ENCODE results near the gene RPS6KA3. TPM values are rescaled to one million over a fixed set of nuclear protein-coding genes. Genes with fewer than 3 reads are reported as not detected.

Gene RPS6KA3
- total RNA-seq, 2 donors from 2014 or later: 41.5 to 54.3 TPM

DNA sequence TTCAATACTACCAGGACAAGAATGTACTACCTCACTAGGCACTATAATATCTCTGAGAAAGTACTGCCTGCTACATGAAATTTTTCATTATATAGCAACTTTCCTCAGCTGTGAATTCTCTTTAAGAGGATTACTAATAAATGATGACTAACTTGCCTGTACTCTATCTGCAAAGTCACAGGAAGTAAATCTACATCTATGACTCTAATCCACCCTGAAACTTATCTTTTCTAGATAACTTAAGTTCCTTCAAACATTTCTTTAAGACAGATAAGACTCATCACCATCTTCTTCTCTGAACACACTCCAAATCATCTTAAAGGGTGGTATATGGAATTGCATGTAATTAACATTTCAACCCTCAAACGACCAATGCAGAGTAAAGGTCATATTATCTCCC lies 28.8 kb downstream of the RPS6KA3 start:
- ATAC-seq (no peak), DNase-seq (ENCODE audit: low spot score in 2 of 2) (no peak)
- Mint-ChIP-seq H3K27ac (no peak overlapping the region), H3K9me3 (no peaks in the 10 kb centered on the region), H3K36me3 (peaks cover 5 to 30% of the 10 kb centered on the region in 2 donors)

DNA sequence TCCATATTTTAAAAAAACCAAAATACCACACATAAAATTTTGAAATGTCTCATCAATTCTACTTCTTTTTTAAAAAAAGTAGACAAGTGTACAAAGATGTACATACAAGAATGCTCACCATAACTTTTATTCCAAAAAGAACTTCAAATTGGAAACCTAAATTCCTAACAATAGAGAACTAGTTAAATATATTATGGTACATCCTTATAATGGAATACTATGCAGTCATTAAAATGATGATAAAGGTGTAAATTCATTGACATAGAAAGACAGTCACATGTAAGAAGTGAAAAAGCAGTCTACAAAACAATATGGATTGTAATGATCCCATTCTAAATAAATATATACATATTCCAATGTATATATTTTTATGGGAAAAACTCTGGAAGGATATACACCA lies 31.0 kb downstream of the RPS6KA3 start:
- Mint-ChIP-seq H3K36me3 (peaks cover 0 to 28% of the 10 kb centered on the region in 2 donors), H3K9me3 (no peaks in the 10 kb centered on the region), H3K27ac (no peak overlapping the region)
- ATAC-seq (no peak), DNase-seq (ENCODE audit: low spot score in 2 of 2) (no peak)

DNA sequence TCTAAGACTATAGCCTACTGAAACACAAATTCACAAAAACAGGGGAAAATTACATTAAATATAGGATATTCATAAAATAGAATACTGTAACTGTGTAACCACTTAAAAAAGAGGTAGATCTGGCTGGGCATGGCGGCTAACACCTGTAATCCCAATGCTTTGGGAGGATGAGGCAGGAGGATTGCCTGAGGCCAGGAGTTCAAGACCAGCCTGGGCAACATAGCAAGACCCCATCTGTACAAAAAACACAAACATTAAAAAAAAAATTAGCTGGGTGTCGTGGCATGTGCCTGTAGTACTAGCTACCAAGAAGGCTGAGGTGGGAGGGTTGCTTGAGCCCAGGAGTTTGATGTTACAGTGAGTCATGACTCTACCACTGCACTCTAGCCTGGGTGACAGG lies 33.4 kb downstream of the RPS6KA3 start:
- H3K9me3 Mint-ChIP-seq: no peaks in the 10 kb centered on the region
- H3K36me3 Mint-ChIP-seq: peaks cover 10 to 37% of the 10 kb centered on the region in 2 donors
- DNase-seq (ENCODE audit: low spot score in 2 of 2) (no peak), ATAC-seq (no peak)
- H3K27ac Mint-ChIP-seq: no peak overlapping the region

DNA sequence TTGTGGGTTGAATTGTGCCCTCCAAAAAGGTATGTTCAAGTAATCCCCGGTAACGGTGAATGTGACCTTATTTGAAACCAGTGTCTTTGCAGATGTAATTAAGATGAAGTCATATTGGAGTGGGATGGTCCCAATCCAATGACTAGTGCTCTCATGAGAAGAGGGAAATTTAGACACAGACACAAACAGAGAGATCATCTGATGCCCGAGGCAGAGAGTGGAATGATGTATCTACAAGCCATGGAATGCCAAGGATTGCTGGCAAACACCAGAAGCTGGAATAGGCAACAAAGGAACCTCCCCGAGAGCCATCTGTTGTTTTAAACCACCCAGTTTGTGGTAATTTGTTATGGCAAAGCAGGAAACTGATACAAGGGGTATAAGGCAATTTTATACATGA lies 35.1 kb downstream of the RPS6KA3 start:
- Mint-ChIP-seq H3K9me3 (no peaks in the 10 kb centered on the region), H3K36me3 (peaks cover 10 to 37% of the 10 kb centered on the region in 2 donors), H3K27ac (no peak overlapping the region)
- DNase-seq (ENCODE audit: low spot score in 2 of 2): no peak
- ATAC-seq: no peak

DNA sequence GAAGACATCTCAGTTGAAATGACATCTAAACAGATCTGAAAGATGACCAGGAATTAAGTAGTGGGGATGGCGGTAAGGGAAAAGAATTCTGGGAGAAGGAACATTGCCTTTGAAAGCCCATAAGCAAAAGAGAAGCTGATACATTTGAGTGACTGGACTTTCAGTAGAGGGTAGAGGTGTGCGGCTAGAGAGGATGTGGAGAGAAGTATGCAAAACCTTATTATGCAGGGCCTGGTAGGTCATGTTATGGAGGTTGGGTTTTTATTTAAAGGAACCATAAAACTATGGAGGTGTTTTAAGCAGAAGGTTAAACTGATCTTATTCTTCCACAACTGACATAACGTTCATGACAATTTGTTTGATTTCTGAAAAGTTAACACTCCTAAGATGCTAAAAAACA lies 36.3 kb downstream of the RPS6KA3 start:
- peaks cover 10 to 29% of the 10 kb centered on the region in 2 donors for H3K36me3 Mint-ChIP-seq
- no peaks in the 10 kb centered on the region for H3K9me3 Mint-ChIP-seq
- DNase-seq (ENCODE audit: low spot score in 2 of 2) (no peak), ATAC-seq (no peak)
- H3K27ac Mint-ChIP-seq: peak overlapping the region in 1 of 2 donors; percentile 72

DNA sequence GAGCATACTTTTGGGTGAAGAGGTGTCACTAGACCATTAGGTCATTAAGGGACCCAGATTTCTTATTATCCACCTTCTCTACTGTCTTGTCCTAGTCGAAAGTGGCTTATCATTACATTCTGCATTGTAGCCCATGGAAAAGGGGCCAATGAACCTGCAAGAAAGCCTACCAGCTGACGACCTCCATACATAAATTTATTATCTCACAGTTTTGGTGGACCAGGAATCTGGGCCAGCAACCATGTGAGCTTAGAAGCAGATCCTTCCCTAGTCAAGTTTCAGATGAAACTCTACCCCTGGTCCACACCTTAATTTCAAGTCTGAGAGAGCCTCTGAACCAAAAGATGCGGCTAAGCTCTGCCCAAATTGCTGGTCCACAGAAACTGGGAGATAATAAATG lies 37.6 kb downstream of the RPS6KA3 start:
- Mint-ChIP-seq H3K27ac (no peak overlapping the region), H3K9me3 (no peaks in the 10 kb centered on the region), H3K36me3 (peaks cover 10 to 26% of the 10 kb centered on the region in 2 donors)
- DNase-seq (ENCODE audit: low spot score in 2 of 2) (no peak), ATAC-seq (no peak)

DNA sequence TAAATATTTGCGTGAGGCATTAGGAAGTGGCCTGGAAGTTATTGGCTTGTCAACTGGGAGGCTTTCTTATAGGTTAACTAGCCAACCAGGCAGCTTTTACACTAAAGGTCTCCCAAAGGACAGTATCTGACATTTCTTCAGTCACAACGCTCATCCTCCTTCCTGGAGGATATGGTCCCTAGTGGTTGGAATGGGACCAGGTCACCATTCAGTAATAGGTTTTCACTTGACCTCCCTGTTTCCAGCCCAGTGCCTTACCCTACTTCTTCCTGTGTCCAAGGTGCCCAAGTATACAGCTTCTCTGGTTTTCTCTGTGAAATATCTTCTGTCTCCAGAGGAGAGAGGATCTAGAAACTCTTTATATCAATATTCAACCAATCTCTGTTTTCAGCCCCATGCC lies 38.5 kb downstream of the RPS6KA3 start:
- DNase-seq (ENCODE audit: low spot score in 2 of 2) (no peak), ATAC-seq (no peak)
- Mint-ChIP-seq H3K36me3 (peaks cover 10 to 22% of the 10 kb centered on the region in 2 donors), H3K27ac (no peak overlapping the region), H3K9me3 (no peaks in the 10 kb centered on the region)

DNA sequence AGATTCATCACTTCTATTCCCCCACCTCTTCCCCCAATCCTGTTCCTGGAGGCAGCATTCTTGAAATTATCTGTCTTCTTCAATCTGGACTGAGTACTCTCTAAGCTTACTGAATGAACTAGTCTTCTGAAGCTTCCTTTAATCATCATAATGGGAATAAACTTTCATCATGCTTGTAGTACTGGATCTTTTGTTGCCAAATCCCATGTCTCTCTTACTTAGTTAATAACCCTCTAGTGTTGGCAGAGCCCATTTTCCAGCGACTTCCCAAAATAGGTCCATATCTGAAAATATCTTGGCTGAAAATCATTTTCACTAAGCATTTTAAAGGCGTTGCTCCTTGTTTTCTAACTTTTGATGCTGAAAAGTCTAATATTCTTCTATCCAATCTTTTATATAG lies 39.6 kb downstream of the RPS6KA3 start:
- no peak for ATAC-seq
- Mint-ChIP-seq H3K36me3 (peaks cover 10 to 21% of the 10 kb centered on the region in 2 donors), H3K27ac (no peak overlapping the region), H3K9me3 (no peaks in the 10 kb centered on the region)
- no peak for DNase-seq (ENCODE audit: low spot score in 2 of 2)

DNA sequence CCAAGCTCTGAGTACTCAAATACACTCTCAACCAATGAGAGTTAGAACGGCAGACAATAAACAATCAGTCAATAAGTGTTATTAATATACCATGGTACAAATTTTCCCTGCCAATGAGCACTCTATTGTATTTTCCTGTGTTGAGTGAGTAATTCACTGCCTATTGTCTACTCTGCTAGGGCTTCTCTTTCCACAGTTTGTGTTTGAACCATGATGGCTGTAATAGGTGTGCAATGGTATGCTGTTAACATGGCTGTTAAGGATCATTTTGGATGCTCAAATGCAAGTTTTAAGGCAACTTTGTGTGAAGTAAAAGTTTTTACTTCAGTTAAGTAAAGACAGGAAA lies 41.2 kb downstream of the RPS6KA3 start:
- H3K36me3 Mint-ChIP-seq: peaks cover 9 to 13% of the 10 kb centered on the region in 2 donors
- H3K27ac Mint-ChIP-seq: peak overlapping the region in 1 of 2 donors; percentile 87
- DNase-seq (ENCODE audit: low spot score in 2 of 2) (no peak), ATAC-seq (no peak)
- H3K9me3 Mint-ChIP-seq: no peaks in the 10 kb centered on the region

DNA sequence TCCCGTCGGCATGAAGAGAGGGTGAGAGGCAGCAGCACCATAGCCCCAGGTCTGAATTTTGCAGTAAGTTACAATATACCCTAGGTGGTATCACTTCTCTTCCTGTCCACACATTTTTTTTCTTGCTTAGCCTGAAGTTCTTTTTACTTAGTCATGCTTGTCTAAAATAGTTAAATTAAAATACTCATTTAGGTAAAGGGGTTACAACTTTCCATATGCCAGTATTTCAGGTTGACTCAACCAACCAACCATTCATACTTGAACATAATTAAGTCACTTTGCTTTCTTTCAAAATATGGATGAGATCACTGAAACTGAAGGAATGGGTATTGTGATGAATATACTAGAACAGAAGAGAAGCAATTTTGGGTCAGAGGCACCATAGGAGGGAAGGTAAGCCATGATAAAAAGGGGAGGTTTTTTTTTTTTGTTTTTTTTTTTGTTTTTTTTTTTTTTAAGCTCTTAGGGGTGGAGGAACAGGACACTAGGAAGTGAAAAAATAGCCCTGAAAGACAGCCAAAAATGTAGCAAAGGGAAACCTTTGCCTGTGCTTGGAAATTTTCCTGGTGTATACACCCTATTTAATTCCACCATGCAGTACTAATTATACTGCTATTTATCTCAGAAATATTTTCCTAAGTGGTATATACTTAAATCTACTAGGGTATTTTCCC lies 41.8 kb downstream of the RPS6KA3 start:
- ATAC-seq: peak; percentile 97 to 99
- H3K9me3 Mint-ChIP-seq: no peaks in the 10 kb centered on the region
- peaks cover 4 to 8% of the 10 kb centered on the region in 2 donors for H3K36me3 Mint-ChIP-seq
- DNase-seq (ENCODE audit: low spot score in 2 of 2): no peak
- H3K27ac Mint-ChIP-seq: peak overlapping the region; percentile 8 to 87

DNA sequence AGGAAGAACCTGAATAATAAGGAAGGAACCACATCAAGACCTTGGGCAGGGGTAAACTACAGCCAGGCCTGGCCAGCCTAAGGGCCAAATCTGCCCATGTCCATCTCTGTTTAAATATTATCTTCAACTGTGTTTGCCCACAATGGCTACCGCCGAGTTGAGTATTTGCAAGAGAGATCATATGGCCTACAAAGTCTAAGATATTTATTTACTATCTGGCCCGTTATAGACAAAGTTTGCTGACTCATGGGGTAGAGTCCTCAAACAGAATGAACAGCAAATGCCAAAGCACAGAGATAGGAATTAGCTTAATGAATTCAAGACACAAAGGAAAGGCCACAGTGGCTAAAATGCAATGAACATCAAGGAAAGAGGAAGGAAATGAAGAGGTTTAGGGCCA lies 44.8 kb downstream of the RPS6KA3 start:
- no peak for ATAC-seq
- H3K9me3 Mint-ChIP-seq: no peaks in the 10 kb centered on the region
- DNase-seq (ENCODE audit: low spot score in 2 of 2): no peak
- no peak overlapping the region for H3K27ac Mint-ChIP-seq
- H3K36me3 Mint-ChIP-seq: no peaks in the 10 kb centered on the region

DNA sequence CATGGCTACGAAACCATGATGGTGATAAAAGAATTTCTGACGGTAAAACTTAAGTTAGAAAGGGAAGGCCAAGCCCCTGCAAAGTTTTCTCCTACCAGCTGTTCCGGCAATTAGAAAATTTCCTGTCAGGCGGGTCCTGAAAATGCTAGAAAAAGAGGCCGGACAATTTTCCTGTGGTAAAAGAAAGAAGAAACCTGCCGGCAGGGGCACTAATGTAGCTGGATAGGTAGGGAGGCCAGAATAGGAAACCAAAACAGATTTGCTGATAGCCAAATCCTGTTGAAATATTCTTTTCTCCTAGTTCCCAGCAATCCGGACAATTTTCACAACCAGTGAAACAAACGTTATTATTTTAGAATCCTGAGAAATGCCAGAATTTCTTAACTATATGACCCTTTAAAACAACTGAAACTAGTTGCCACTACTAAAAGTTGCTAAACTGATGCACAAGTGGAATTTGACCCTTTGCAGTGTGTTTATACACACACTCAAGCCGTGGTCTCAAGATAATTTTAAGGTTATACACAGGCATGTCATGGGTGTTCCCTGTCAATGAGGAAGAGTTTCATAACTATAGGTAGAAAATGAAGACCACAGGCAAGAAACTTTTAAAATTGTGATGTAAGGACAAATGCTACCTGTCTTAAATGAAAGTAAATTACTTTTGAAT lies 47.7 kb downstream of the RPS6KA3 start:
- Mint-ChIP-seq H3K27ac (no peak overlapping the region), H3K36me3 (peaks cover 0 to 5% of the 10 kb centered on the region in 2 donors), H3K9me3 (no peaks in the 10 kb centered on the region)
- DNase-seq (ENCODE audit: low spot score in 2 of 2): no peak
- ATAC-seq: no peak

DNA sequence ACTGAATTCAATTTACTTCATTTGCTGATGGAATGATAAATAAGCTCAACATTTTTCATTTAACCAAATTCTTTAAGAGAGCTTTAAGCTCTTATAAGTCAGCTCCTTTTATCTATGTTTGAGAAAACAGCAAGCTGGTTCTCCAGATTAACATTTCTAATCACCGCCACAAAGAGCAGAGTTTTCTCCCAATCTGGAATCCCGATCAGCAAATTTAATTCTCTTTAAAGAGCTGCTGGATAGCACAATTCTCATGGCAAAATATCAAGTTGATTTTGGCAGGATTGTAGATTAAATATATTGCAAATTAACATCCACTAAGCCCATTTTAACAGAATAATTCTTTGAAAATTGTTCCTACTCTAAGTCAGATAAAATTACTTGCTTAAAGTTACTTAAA lies 48.8 kb downstream of the RPS6KA3 start:
- Mint-ChIP-seq H3K9me3 (no peaks in the 10 kb centered on the region), H3K36me3 (peaks cover 0 to 6% of the 10 kb centered on the region in 2 donors), H3K27ac (no peak overlapping the region)
- ATAC-seq: no peak
- no peak for DNase-seq (ENCODE audit: low spot score in 2 of 2)

DNA sequence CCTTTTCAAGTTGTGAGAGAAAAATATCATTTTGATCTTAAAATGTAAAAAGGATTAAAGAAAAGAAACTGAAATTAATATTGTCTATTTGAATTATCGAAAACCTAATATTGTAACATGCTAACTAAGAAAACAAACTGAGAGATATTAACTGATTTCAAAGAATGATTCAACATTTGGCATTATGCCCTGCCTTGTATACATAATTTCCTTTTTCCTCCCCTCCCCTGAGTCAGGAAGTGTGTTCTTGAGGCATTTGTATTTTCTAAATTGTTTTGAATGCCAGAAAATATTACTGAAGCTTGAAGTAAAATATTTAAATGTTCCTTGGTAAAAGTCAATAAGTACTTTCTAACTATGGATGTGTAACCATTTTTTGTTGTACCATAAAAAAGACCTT lies 49.4 kb downstream of the RPS6KA3 start:
- Mint-ChIP-seq H3K27ac (no peak overlapping the region), H3K9me3 (no peaks in the 10 kb centered on the region), H3K36me3 (peaks cover 0 to 6% of the 10 kb centered on the region in 2 donors)
- no peak for ATAC-seq
- no peak for DNase-seq (ENCODE audit: low spot score in 2 of 2)

DNA sequence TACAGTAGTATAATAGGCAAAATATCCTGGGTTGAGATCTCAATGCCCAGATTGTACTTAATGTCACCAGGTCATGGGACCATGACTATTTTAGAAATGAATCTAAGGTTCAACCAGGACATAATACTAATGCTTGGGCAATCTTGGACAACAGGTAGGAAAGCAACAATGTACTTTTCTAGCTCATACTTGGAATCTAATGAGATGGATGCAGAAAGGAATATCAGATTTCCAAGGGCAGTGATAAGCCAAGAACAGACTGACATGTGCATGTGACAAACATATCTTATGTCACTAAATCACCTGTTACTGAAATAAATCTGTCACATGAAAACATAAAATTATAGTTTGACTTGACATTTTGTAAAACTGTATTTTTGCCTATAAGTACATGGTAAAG lies 51.1 kb downstream of the RPS6KA3 start:
- no peak for ATAC-seq
- Mint-ChIP-seq H3K9me3 (no peaks in the 10 kb centered on the region), H3K27ac (no peak overlapping the region), H3K36me3 (peaks cover 0 to 6% of the 10 kb centered on the region in 2 donors)
- DNase-seq (ENCODE audit: low spot score in 2 of 2): no peak

DNA sequence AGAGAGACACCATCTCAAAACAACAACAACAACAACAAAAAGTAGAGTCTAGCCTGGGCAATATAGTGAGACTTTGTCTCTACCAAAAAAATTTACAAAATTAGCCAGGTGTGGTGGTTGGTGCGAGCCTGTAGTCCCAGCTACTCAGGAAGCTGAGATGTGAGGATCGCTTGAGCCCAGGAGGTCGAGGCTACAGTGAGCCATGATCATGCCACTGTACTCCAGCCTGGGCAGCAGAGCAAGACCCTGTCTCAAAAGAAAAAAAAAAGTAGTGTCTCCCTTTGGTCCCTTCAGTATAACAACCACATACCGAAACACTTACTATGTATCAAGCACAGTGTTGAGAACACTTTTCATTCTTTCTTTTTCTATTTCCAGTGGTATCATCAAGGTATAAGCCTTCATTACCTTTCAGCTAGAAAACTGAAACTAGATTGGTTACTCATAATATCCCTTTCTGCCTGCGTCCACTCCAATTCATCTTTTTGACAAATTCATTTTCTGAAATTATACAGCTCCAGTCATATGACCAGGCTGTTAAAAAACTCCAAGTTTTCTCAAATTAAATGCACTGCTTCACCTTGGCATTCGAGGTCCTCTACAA lies 54.1 kb downstream of the RPS6KA3 start:
- DNase-seq (ENCODE audit: low spot score in 2 of 2) (no peak), ATAC-seq (peak; percentile 96 to 98)
- Mint-ChIP-seq H3K9me3 (no peaks in the 10 kb centered on the region), H3K27ac (no peak overlapping the region), H3K36me3 (peaks cover 0 to 13% of the 10 kb centered on the region in 2 donors)

DNA sequence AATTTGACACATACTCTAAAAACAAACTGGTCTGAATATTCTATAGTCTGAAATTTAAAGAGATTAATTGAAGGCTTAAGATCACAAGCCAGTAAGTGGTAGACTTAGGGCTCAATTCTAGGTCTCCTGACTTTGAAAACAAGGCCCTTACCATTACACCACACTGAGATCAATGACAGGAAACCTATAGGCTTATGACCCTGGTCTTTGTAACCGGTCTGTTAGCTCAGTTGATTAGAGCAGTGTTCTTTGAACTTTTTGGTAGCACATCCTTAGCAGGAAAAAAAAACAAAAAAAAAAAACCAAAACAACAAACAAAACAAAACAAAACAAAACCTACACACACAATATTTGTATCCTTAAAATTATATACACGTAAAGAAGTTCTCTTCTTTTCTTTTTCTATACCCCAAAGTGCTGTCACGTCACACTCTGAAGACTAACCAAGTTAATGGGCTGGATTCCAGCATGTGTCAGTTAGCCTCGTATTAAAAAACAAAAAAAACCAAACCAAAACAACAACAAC lies 55.4 kb downstream of the RPS6KA3 start:
- Mint-ChIP-seq H3K36me3 (peaks cover 4 to 24% of the 10 kb centered on the region in 2 donors), H3K9me3 (no peaks in the 10 kb centered on the region), H3K27ac (no peak overlapping the region)
- no peak for ATAC-seq
- no peak for DNase-seq (ENCODE audit: low spot score in 2 of 2)
